Kidney (tissue), 14 donors: ENCODE data around the gene SNRNP35. TPM values are rescaled to one million over a fixed set of nuclear protein-coding genes. Genes with fewer than 3 reads are reported as not detected.

ENCODE experiments used
- DNase-seq, 5 donors: peaks; one replicate each; pipeline ENCODE4 v3.0.0-alpha.2; 2013 to 2020
- FAIRE-seq: peaks from 2 replicates; lab custom pipeline; 2012; peaks lifted over from hg19 to GRCh38; lab: Jason Lieb, UNC
- H3K27ac ChIP-seq, 2 donors: one replicate each; pipeline ENCODE4 v1.7.0; 2013; ENCODE audit warnings: low read depth in 2 of 2, low read length in 2 of 2, inconsistent platforms in 1 of 2
- H3K27me3 ChIP-seq: one replicate; pipeline ENCODE4 v1.7.1; 2013; ENCODE audit warnings: low read length, inconsistent platforms; ENCODE audit not compliant: control insufficient read depth, insufficient read depth
- H3K36me3 ChIP-seq, 3 donors: one replicate each; pipeline versions ENCODE4 v1.7.0 to v1.7.1; 2013; ENCODE audit warnings: low read length in 3 of 3, control low read depth in 1 of 3, inconsistent platforms in 1 of 3; ENCODE audit not compliant: insufficient read depth in 3 of 3, control insufficient read depth in 2 of 3
- H3K4me1 ChIP-seq, 3 donors: one replicate each; pipeline versions ENCODE4 v1.7.0 to v1.7.1; 2013; ENCODE audit warnings: low read length in 3 of 3, inconsistent platforms in 1 of 3, low read depth in 1 of 3; ENCODE audit not compliant: control insufficient read depth in 2 of 3, insufficient read depth in 2 of 3
- H3K4me3 ChIP-seq, 3 donors: one replicate each; pipeline versions ENCODE4 v1.7.0 to v1.8.1; 2013; ENCODE audit warnings: low read length in 3 of 3, control low read depth in 1 of 3, inconsistent platforms in 1 of 3
- H3K9ac ChIP-seq, 3 donors: one replicate each; pipeline versions ENCODE4 v1.7.0 to v1.7.1; 2013; ENCODE audit warnings: low read length in 3 of 3, control low read depth in 1 of 3, inconsistent platforms in 1 of 3
- H3K9me3 ChIP-seq, 3 donors: one replicate each; pipeline versions ENCODE4 v1.7.0 to v1.7.1; 2013; ENCODE audit warnings: low read length in 3 of 3, control low read depth in 1 of 3, inconsistent platforms in 1 of 3; ENCODE audit not compliant: control insufficient read depth in 2 of 3, insufficient read depth in 1 of 3
- intact Hi-C: fragments of 100-400 bp; cut with DNase I; formaldehyde crosslinking; loops from one replicate; pipeline ENCODE4 v1.11.1; 2022
- polyA plus RNA-seq: library from polyadenylated mRNA; stranded (reverse); fragments of 350-450 nt; fragmentation: Illumina TruSeq; extraction: RNeasy Lipid Tissue Mini Kit (QIAGEN cat#74804); gene quantifications from one replicate; pipeline ENCODE4 v1.2.3, GENCODE V29; 2014; ENCODE audit warnings: low read depth, low replicate concordance; ENCODE audit not compliant: insufficient read depth
- total RNA-seq: library from RNA; stranded (reverse); fragmentation: NEBNext Ultra II Directional; extraction: Animal tissue kit (Norgen Biotek cat#: 25700); gene quantifications from one replicate; pipeline ENCODE4 v1.2.1, GENCODE V29; 2021
- TF ChIP-seq, protein P1 (sequence below): IDR thresholded peaks from 3 replicates; pipeline ENCODE4 v1.5.1; 2012; ENCODE audit warnings: mild to moderate bottlenecking, moderate library complexity, borderline replicate concordance; ENCODE audit not compliant: insufficient read depth; ENCODE audit errors: extremely low read depth
- donor health status: control.
- donor health status: control.
- donor health status: control.
- donor health status: control.
- donor health status: control.
- donor health status: DM: yes; HTN: yes; CAD: no.
- donor health status: Normal renal cell carcinoma (clear cell type).

The SNRNP35 gene
- total and polyA plus RNA-seq, 2 donors from 2014 or later: 23.6 to 51.2 TPM

DNA sequence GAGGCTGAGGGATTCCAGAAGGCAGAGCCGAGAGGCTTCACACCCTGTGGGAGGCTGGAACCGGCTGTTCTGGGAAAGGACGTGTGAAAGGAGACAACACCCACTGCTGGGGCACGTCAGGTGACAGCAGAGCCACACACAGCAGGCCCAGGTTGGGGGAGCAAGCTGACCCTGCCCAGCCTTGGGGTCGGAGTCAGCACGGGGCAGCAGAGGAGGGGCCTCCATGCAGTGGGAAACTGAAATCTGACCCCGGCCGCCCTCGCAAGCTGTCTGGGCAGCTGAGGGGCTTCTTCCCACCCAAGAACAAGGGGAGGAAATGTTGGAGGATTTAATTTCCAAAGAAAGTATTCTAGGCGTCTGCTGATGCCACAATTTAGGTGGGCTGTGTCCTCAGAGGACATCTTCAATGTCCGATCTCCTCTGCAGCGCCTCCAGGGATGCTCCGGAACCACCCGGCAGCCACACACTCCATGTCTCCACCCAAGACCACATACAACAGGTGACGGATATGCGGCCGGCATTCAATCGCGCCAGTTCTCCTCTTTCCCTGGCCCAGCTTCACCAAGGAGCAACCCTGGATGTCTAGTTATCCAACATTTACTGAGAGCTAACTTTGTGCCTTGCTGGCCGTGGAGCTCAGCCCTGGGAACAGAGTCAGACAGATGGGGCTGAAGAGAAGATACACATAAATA, 30.7 kb downstream of the SNRNP35 start:
- FAIRE-seq: no peak
- no peak overlapping the region for H3K9ac ChIP-seq
- no peaks in the 10 kb centered on the region for H3K4me1 ChIP-seq
- H3K4me3 ChIP-seq: no peak overlapping the region
- TF ChIP-seq, protein P1, sequence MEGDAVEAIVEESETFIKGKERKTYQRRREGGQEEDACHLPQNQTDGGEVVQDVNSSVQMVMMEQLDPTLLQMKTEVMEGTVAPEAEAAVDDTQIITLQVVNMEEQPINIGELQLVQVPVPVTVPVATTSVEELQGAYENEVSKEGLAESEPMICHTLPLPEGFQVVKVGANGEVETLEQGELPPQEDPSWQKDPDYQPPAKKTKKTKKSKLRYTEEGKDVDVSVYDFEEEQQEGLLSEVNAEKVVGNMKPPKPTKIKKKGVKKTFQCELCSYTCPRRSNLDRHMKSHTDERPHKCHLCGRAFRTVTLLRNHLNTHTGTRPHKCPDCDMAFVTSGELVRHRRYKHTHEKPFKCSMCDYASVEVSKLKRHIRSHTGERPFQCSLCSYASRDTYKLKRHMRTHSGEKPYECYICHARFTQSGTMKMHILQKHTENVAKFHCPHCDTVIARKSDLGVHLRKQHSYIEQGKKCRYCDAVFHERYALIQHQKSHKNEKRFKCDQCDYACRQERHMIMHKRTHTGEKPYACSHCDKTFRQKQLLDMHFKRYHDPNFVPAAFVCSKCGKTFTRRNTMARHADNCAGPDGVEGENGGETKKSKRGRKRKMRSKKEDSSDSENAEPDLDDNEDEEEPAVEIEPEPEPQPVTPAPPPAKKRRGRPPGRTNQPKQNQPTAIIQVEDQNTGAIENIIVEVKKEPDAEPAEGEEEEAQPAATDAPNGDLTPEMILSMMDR: no peak
- H3K36me3 ChIP-seq: no peaks in the 10 kb centered on the region
- H3K27ac ChIP-seq: no peak overlapping the region
- H3K9me3 ChIP-seq: no peaks in the 10 kb centered on the region
- intact Hi-C loops: no loop called here
- peak in 4 of 5 donors; percentile 82 to 89 (median 89) for DNase-seq
- H3K27me3 ChIP-seq: no peaks in the 10 kb centered on the region

DNA sequence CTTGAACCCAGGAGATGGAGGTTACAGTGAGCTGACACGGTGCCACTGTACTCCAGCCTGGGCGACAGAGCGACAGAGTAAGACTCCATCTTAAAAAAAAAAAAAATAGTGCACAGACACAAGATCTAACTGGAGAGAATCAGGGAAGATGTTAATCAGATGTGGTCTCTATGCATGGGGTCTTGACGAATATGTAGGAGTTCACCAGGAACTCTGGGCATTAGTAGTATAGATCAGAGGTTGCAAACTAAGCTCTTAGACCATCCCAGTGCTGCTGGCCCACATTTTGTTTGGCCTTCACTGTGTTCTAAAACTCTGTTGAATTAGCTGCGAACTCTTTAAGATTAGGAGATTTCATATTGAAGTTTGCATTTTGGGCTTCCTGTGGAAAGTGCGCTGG, 31.6 kb downstream of the SNRNP35 start:
- FAIRE-seq: no peak
- intact Hi-C loops: no loop called here
- Histone ChIP-seq H3K27ac (no peak overlapping the region), H3K9me3 (no peaks in the 10 kb centered on the region), H3K36me3 (no peaks in the 10 kb centered on the region), H3K4me1 (no peaks in the 10 kb centered on the region), H3K9ac (no peak overlapping the region), H3K4me3 (no peak overlapping the region), H3K27me3 (no peaks in the 10 kb centered on the region)
- TF ChIP-seq, protein P1: no peak
- no peak for DNase-seq

DNA sequence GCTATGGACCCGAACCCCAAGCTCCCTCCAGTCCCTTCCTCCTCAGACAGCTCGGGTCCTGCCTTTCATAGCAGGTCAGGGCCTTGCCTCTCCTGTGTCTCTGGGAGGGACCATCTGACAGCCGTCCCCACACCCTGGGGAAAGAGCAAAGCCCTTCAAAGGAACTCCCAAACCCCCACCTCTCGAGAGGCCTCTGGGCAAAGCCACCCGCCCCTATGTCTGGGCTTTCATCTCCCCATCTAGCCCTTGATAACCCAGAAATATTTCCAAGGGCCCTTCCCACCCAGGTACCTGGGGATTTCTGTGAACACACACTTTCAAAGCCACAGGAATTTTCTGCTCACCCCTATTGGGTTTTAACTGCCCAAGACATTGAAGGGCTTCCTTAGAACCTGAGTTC, 32.1 kb downstream of the SNRNP35 start:
- FAIRE-seq (no peak), DNase-seq (no peak)
- Histone ChIP-seq H3K9ac (no peak overlapping the region), H3K4me1 (no peaks in the 10 kb centered on the region), H3K27ac (no peak overlapping the region), H3K4me3 (no peak overlapping the region), H3K9me3 (no peaks in the 10 kb centered on the region), H3K36me3 (no peaks in the 10 kb centered on the region), H3K27me3 (no peaks in the 10 kb centered on the region)
- TF ChIP-seq, protein P1: no peak
- intact Hi-C loops: no loop called here

DNA sequence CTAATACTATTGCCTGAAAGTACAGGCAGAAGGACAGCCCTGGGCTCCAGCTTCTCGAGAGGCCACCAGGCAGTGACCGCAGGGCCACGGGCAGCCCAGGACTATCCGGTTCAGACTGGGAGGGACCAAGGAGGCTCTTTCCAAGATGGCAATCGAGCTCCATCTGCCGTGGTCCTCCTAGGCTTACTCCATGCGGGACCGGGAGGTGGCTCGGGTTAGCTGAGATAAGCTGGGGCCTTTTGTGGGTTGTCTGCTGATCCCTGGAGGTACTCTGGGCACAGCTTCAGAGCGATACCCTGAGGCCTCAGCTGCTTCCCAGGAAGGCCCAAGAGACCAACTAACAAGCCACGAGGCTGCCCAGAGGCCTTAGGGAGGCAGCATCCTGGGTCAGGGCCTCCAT, 33.1 kb downstream of the SNRNP35 start:
- DNase-seq (no peak), FAIRE-seq (no peak)
- TF ChIP-seq, protein P1: no peak
- Histone ChIP-seq H3K9me3 (no peaks in the 10 kb centered on the region), H3K27me3 (no peaks in the 10 kb centered on the region), H3K4me3 (no peak overlapping the region), H3K9ac (no peak overlapping the region), H3K36me3 (no peaks in the 10 kb centered on the region), H3K4me1 (no peaks in the 10 kb centered on the region), H3K27ac (no peak overlapping the region)
- intact Hi-C loops: no loop called here
